Mesenchymal stem cell (in vitro differentiated cells and primary cell): ENCODE results near the gene NME7.

ENCODE experiments used
- DNase-seq: peaks from one replicate; pipeline ENCODE4 v3.0.0-alpha.2; 2013
- H2AFZ ChIP-seq: one replicate; pipeline ENCODE4 v1.6.1; 2013; ENCODE audit warnings: low read depth, mild to moderate bottlenecking, control low read depth, inconsistent platforms, low read length, moderate library complexity
- H2AK5ac ChIP-seq: 2 replicates; pipeline ENCODE4 v1.6.1; 2013; ENCODE audit warnings: low read length, moderate library complexity, mild to moderate bottlenecking, inconsistent platforms; ENCODE audit not compliant: severe bottlenecking
- H2BK120ac ChIP-seq: one replicate; pipeline ENCODE4 v1.6.1; 2013; ENCODE audit warnings: low read depth, mild to moderate bottlenecking, inconsistent platforms, low read length, moderate library complexity
- H2BK12ac ChIP-seq, 2 experiments: one replicate each; pipeline ENCODE4 v1.6.1; 2013; ENCODE audit warnings: inconsistent platforms in 2 of 2, low read length in 2 of 2, mild to moderate bottlenecking in 2 of 2, moderate library complexity in 2 of 2, control low read depth in 1 of 2
- H2BK15ac ChIP-seq: one replicate; pipeline ENCODE4 v1.6.1; 2013; ENCODE audit warnings: mild to moderate bottlenecking, low read depth, inconsistent platforms; ENCODE audit not compliant: poor library complexity, severe bottlenecking
- H2BK5ac ChIP-seq: 2 replicates; pipeline ENCODE4 v1.6.1; 2013; ENCODE audit warnings: low read depth, mild to moderate bottlenecking, low read length, control low read depth, inconsistent platforms; ENCODE audit not compliant: poor library complexity, severe bottlenecking
- H3K14ac ChIP-seq, 2 experiments: one replicate each; pipeline ENCODE4 v1.6.1; 2013; ENCODE audit warnings: inconsistent platforms in 2 of 2, low read length in 2 of 2, control low read depth in 1 of 2, mild to moderate bottlenecking in 1 of 2, moderate library complexity in 1 of 2
- H3K18ac ChIP-seq, 2 experiments: one replicate each; pipeline ENCODE4 v1.6.1; 2013; ENCODE audit warnings: inconsistent platforms in 2 of 2, low read length in 2 of 2, control low read depth in 1 of 2, low read depth in 1 of 2, mild to moderate bottlenecking in 1 of 2
- H3K23ac ChIP-seq, 2 experiments: one replicate each; pipeline ENCODE4 v1.6.1; 2013; ENCODE audit warnings: inconsistent platforms in 2 of 2, low read length in 2 of 2, mild to moderate bottlenecking in 2 of 2, moderate library complexity in 2 of 2, control low read depth in 1 of 2
- H3K27ac ChIP-seq: 2 replicates; pipeline ENCODE4 v1.5.1; 2013; ENCODE audit warnings: mild to moderate bottlenecking, moderate library complexity, low read length, control low read depth, inconsistent platforms; ENCODE audit not compliant: poor library complexity, severe bottlenecking
- H3K27me3 ChIP-seq, 2 experiments: 2 replicates each; pipeline versions ENCODE4 v1.6.1 to v1.7.0; 2013; ENCODE audit warnings: low read length in 2 of 2, mild to moderate bottlenecking in 2 of 2, moderate library complexity in 2 of 2, control low read depth in 1 of 2, inconsistent platforms in 1 of 2; ENCODE audit not compliant: control insufficient read depth in 1 of 2, insufficient read depth in 1 of 2
- H3K36me3 ChIP-seq, 2 experiments: 2 replicates each; pipeline versions ENCODE4 v1.6.1 to v1.7.0; 2013; ENCODE audit warnings: low read length in 2 of 2, control low read depth in 1 of 2, inconsistent platforms in 1 of 2, low read depth in 1 of 2, mild to moderate bottlenecking in 1 of 2; ENCODE audit not compliant: insufficient read depth in 2 of 2, control insufficient read depth in 1 of 2
- H3K4ac ChIP-seq, 2 experiments: one replicate each; pipeline ENCODE4 v1.6.1; 2013; ENCODE audit warnings: inconsistent platforms in 2 of 2, low read length in 2 of 2, mild to moderate bottlenecking in 2 of 2, moderate library complexity in 2 of 2, control low read depth in 1 of 2, low read depth in 1 of 2
- H3K4me1 ChIP-seq: 2 replicates; pipeline ENCODE4 v1.6.1; 2013; ENCODE audit warnings: low read depth, low read length, control low read depth; ENCODE audit not compliant: control insufficient read depth, insufficient read depth
- H3K4me2 ChIP-seq: 2 replicates; pipeline ENCODE4 v1.6.1; 2013; ENCODE audit warnings: low read length, mild to moderate bottlenecking, inconsistent platforms; ENCODE audit not compliant: poor library complexity, severe bottlenecking
- H3K4me3 ChIP-seq, 2 experiments: 2 replicates each; pipeline versions ENCODE4 v1.5.1 to v1.7.0; 2013; ENCODE audit warnings: low read length in 2 of 2, mild to moderate bottlenecking in 2 of 2, control low read depth in 1 of 2, low read depth in 1 of 2; ENCODE audit not compliant: insufficient read depth in 1 of 2
- H3K79me1 ChIP-seq: replicated peaks from 2 replicates; pipeline ENCODE4 v1.6.1; 2013; ENCODE audit warnings: mild to moderate bottlenecking, control low read depth, low read length, inconsistent platforms; ENCODE audit not compliant: poor library complexity, severe bottlenecking
- H3K9ac ChIP-seq: 2 replicates; pipeline ENCODE4 v1.7.0; 2013; ENCODE audit warnings: mild to moderate bottlenecking, low read length, moderate library complexity
- H3K9me3 ChIP-seq: 2 replicates; pipeline ENCODE4 v1.7.0; 2013; ENCODE audit warnings: mild to moderate bottlenecking, low read length; ENCODE audit not compliant: control insufficient read depth
- H4K8ac ChIP-seq: one replicate; pipeline ENCODE4 v1.6.1; 2013; ENCODE audit warnings: inconsistent platforms, mild to moderate bottlenecking, low read length, moderate library complexity
- H4K91ac ChIP-seq: one replicate; pipeline ENCODE4 v1.6.1; 2013; ENCODE audit warnings: mild to moderate bottlenecking, low read length, inconsistent platforms
- WGBS: methylation state at CpG from one replicate; pipeline ENCODE4 v1.1.7; 2013; ENCODE audit warnings: mixed read lengths; 5-methylcytosine and 5-hydroxymethylcytosine counted together

Gene NME7

GRCh38 chr1:169142129-169142528, 225.5 kb downstream of the NME7 start:
- H3K14ac ChIP-seq: no peak overlapping the region
- peaks cover 2% of the 10 kb centered on the region for H3K4me1 ChIP-seq
- no peak overlapping the region for H2BK120ac ChIP-seq
- no peak overlapping the region for H4K8ac ChIP-seq
- no peak overlapping the region for H3K4ac ChIP-seq
- no peak overlapping the region for H2BK5ac ChIP-seq
- H3K27me3 ChIP-seq: no peaks in the 10 kb centered on the region
- H2BK12ac ChIP-seq: no peak overlapping the region
- no peak overlapping the region for H4K91ac ChIP-seq
- no peak overlapping the region for H3K23ac ChIP-seq
- no peaks in the 10 kb centered on the region for H3K9me3 ChIP-seq
- H3K4me3 ChIP-seq: no peak overlapping the region
- no CpG with 5 or more reads among the region's 1 CpG for WGBS
- no peak overlapping the region for H3K27ac ChIP-seq
- DNase-seq: no peak
- no peaks in the 10 kb centered on the region for H3K36me3 ChIP-seq
- H2AK5ac ChIP-seq: no peak overlapping the region
- no peak overlapping the region for H2AFZ ChIP-seq
- no peak overlapping the region for H3K4me2 ChIP-seq
- peaks cover 3% of the 10 kb centered on the region for H3K79me1 ChIP-seq
- H3K18ac ChIP-seq: no peak overlapping the region
- no peak overlapping the region for H3K9ac ChIP-seq
- no peak overlapping the region for H2BK15ac ChIP-seq

- Histone ChIP-seq H2BK5ac (no peak overlapping the region), H3K4me2 (no peak overlapping the region), H3K14ac (no peak overlapping the region), H3K79me1 (peaks cover 3% of the 10 kb centered on the region), H3K27ac (no peak overlapping the region), H2AK5ac (no peak overlapping the region), H3K36me3 (no peaks in the 10 kb centered on the region), H3K9ac (no peak overlapping the region), H3K9me3 (no peaks in the 10 kb centered on the region), H2BK12ac (no peak overlapping the region), H2BK120ac (no peak overlapping the region), H4K91ac (no peak overlapping the region), H2AFZ (no peak overlapping the region), H3K4ac (no peak overlapping the region), H3K4me3 (no peak overlapping the region), H3K23ac (no peak overlapping the region), H2BK15ac (no peak overlapping the region), H3K27me3 (no peaks in the 10 kb centered on the region), H3K18ac (no peak overlapping the region), H4K8ac (no peak overlapping the region), H3K4me1 (peaks cover 2% of the 10 kb centered on the region)
- 88% methylated on average over 2 of the region's 3 CpGs for WGBS
- DNase-seq: no peak
Measured at GRCh38 chr1:169141356-169141755, 226.2 kb downstream of the NME7 start.

GRCh38 chr1:169138866-169139670, 228.5 kb downstream of the NME7 start:
- no peak overlapping the region for H4K91ac ChIP-seq
- H3K27me3 ChIP-seq: no peaks in the 10 kb centered on the region
- DNase-seq: no peak

GRCh38 chr1:169137357-169137756, 230.2 kb downstream of the NME7 start:
- Histone ChIP-seq H4K91ac (no peak overlapping the region), H3K9me3 (no peaks in the 10 kb centered on the region), H4K8ac (no peak overlapping the region), H3K79me1 (no peaks in the 10 kb centered on the region), H3K27me3 (no peaks in the 10 kb centered on the region), H2BK15ac (no peak overlapping the region), H2BK5ac (no peak overlapping the region), H3K4me2 (no peak overlapping the region), H3K23ac (no peak overlapping the region), H3K4me3 (no peak overlapping the region), H2AFZ (no peak overlapping the region), H3K27ac (no peak overlapping the region), H3K36me3 (no peaks in the 10 kb centered on the region), H2BK120ac (no peak overlapping the region), H2AK5ac (no peak overlapping the region), H3K4me1 (peaks cover 2% of the 10 kb centered on the region), H3K4ac (no peak overlapping the region), H3K18ac (no peak overlapping the region), H2BK12ac (no peak overlapping the region), H3K9ac (no peak overlapping the region), H3K14ac (no peak overlapping the region)
- DNase-seq: no peak
- 95% methylated on average over 3 of the region's 4 CpGs for WGBS

More at GRCh38 chr1:169138866-169139670, 228.5 kb downstream of the NME7 start:
- H3K4me1 ChIP-seq: peaks cover 2% of the 10 kb centered on the region
- H2BK120ac ChIP-seq: no peak overlapping the region
- H3K14ac ChIP-seq: no peak overlapping the region
- no peak overlapping the region for H2AFZ ChIP-seq
- no peak overlapping the region for H2BK12ac ChIP-seq
- H3K9me3 ChIP-seq: no peaks in the 10 kb centered on the region
- no peak overlapping the region for H4K8ac ChIP-seq
- no peak overlapping the region for H3K4me3 ChIP-seq
- no peak overlapping the region for H2AK5ac ChIP-seq
- peaks cover 3% of the 10 kb centered on the region for H3K79me1 ChIP-seq
- H3K36me3 ChIP-seq: no peaks in the 10 kb centered on the region
- H3K23ac ChIP-seq: no peak overlapping the region
- H3K27ac ChIP-seq: no peak overlapping the region
- no peak overlapping the region for H3K4ac ChIP-seq
- 100% methylated on average over 1 of the region's 2 CpGs for WGBS
- no peak overlapping the region for H3K9ac ChIP-seq
- H3K4me2 ChIP-seq: no peak overlapping the region
- no peak overlapping the region for H2BK15ac ChIP-seq
- no peak overlapping the region for H2BK5ac ChIP-seq
- H3K18ac ChIP-seq: no peak overlapping the region
